Left ventricle myocardium inferior (tissue), 1 donor: ENCODE results near the gene PALB2. TPM values are rescaled to one million over a fixed set of nuclear protein-coding genes. Genes with fewer than 3 reads are reported as not detected.

Experiments
- total RNA-seq: library from RNA; stranded (reverse); fragmentation: NEBNext Ultra II Directional; extraction: Animal tissue kit (Norgen Biotek cat#: 25700); gene quantifications from one replicate; pipeline ENCODE4 v1.2.1, GENCODE V29; 2021
- donor health status: DM: no; HTN: yes; CAD: no; lungs with severe emphysema.

Gene PALB2
- total RNA-seq, 1 donor from 2014 or later = 4.2 TPM

Other genes starting within 250 kb of the PALB2 start
- gene COG7, start 188.1 kb downstream of the PALB2 start, total RNA-seq = 11.7 TPM
- gene GGA2, start 130.8 kb downstream of the PALB2 start, total RNA-seq = 59.4 TPM
- 21.1 TPM for gene EARS2, start 84.0 kb downstream of the PALB2 start, total RNA-seq
- gene UBFD1, start 83.6 kb downstream of the PALB2 start, total RNA-seq = 61.4 TPM
- gene NDUFAB1, start 45.0 kb downstream of the PALB2 start, total RNA-seq = 464 TPM
- gene DCTN5, start 156 bp upstream of the PALB2 start, total RNA-seq = 40.0 TPM
- gene PLK1, start 37.6 kb upstream of the PALB2 start, total RNA-seq = 1.2 TPM
- not detected for gene ERN2, start 71.9 kb upstream of the PALB2 start, total RNA-seq
- not detected for gene CHP2, start 113.7 kb upstream of the PALB2 start, total RNA-seq
- 1.6 TPM for gene PRKCB, start 194.7 kb upstream of the PALB2 start, total RNA-seq